ENCODE results near the gene FAM163B.

DNA sequence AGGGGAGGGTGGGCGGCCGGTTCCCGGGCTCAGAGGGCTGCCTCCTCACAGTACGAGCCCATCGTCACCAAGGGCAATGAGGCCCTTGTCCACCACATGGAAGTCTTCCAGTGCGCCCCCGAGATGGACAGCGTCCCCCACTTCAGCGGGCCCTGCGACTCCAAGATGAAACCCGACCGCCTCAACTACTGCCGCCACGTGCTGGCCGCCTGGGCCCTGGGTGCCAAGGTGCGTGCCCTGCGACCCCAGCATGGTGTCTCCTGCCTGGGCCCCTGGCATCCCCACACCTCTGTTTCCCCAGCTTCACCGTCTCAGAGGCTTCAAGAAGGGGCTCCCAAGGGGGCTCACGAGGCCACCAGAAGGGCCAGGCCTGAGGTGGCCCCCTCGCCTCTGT lies 34.2 kb upstream of the FAM163B start:
- TF ChIP-seq, protein P1, sequence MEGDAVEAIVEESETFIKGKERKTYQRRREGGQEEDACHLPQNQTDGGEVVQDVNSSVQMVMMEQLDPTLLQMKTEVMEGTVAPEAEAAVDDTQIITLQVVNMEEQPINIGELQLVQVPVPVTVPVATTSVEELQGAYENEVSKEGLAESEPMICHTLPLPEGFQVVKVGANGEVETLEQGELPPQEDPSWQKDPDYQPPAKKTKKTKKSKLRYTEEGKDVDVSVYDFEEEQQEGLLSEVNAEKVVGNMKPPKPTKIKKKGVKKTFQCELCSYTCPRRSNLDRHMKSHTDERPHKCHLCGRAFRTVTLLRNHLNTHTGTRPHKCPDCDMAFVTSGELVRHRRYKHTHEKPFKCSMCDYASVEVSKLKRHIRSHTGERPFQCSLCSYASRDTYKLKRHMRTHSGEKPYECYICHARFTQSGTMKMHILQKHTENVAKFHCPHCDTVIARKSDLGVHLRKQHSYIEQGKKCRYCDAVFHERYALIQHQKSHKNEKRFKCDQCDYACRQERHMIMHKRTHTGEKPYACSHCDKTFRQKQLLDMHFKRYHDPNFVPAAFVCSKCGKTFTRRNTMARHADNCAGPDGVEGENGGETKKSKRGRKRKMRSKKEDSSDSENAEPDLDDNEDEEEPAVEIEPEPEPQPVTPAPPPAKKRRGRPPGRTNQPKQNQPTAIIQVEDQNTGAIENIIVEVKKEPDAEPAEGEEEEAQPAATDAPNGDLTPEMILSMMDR (IDR thresholded peaks at IDR 0.05) = no peak
- TF ChIP-seq EP300 (IDR thresholded peaks at IDR 0.05) = no peak
- no peak for TF ChIP-seq POLR2AphosphoS5 (IDR thresholded peaks at IDR 0.05)
- no peak for TF ChIP-seq POLR2A (IDR thresholded peaks at IDR 0.05)
